NCI-H1105 (cell line): ENCODE measurements around the gene GNLY.
"Not testable (repeated sequence)": the region's sequence is repeated elsewhere in the genome, so short reads cannot be mapped to it uniquely, and the experiment has no call there.

Experiments
- DNase-seq: peaks from one replicate; lab custom pipeline; 2025; lab: John Stamatoyannopoulos, UW

Gene GNLY

GRCh38 chr2:85694052-85695025 is at the start of gene GNLY:
Gene GNLY (plus strand): TSS chr2:85694358. CDS start chr2:85694419, 61 bp downstream.
- no peak for DNase-seq

GRCh38 chr2:85644909-85645308 is 49.2 kb upstream of the GNLY start:
- DNase-seq, result no peak

DNA sequence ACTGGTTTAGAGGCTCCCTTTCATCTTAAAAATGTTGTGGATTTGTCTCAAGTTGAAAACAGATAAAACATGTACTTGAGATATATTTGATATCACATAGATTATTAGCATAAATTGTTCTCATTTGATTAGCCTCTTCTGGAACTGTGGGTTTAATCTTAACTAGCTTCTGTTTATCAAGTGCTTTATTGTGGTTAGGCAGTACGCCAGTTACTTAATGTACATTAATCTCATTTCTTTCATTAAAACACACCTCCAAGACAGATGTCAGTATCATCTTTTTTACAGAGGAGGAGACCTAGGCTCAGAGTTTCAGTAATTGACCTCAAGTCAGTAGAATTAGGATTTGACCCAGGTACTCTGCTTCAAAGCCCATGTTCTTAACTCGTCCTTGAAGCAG is 48.0 kb upstream of the GNLY start:
- no peak for DNase-seq

DNA sequence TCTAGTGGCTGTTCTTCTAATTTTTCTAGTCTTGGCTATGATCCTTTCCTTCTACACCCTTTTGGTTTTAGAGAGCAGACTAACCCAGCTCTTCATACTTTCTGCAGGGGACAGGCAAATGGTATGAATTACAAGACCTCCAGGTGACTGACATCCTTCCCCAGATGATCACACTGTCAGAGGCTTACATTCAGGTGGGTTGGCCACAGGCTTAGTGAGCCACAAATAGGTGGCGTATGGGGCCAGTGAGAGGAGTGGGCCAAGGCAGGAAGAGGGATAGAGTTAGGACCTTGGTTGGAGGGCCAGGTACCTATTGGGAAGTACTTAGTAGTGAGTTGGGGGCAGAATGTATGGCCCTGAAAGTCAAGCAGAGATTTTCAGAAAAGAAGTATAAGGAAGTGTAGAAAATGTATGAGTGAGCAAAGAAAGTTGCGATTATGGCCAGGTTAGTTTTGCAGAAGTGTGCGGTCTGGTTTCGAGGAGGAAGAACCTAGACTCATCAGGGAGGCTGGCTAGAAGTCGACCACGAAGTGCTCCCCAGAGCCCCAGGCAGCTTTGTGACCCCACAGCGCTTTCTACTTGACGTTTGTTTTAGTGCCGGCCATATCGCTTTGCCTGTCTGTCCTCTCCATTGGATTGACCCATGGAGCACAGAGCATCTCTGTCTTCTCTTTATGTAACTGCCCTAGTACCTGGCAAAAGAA is 46.2 kb upstream of the GNLY start:
- no peak for DNase-seq

DNA sequence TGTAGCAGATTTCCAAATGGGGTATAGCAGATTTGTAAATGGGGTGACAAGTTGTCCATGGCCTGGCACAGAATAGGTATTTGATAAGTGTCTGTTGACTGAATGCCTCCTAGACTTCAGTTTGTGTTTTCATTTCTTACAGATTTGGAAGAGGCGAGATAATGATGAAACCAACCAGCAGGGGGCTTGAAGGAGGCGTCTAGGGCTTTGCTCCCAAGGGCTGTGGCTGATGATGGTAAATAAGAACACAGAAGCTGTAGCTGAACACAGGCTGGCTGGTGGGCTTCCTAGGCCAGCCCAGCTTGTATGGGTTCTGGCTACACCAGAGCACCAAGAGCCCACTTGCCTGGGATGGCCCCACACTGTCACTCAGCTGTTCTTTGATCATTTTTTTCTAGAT is 45.5 kb upstream of the GNLY start:
- DNase-seq, result no peak

- DNase-seq, result no peak
Observed at GRCh38 chr2:85649201-85650190, 44.7 kb upstream of the GNLY start.

DNA sequence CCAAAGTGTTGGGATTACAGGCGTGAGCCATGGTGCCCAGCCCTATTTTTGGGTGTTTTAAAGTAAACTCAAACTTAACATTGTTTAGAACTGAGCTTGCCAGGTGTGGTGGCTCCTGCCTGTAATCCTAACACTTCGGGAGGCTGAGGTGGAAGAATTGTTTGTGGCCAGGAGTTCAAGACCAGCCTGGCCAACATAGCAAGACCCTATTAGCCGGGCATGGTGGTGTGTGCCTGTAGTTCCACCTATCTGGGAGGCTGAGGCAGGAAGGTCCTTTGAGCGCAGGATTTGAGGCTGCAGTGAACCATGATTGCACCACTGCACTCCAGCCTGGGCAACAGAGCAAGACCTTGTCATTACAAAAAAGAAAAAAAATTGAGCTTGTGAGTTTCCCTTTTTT is 43.7 kb upstream of the GNLY start:
- DNase-seq, result no peak

DNA sequence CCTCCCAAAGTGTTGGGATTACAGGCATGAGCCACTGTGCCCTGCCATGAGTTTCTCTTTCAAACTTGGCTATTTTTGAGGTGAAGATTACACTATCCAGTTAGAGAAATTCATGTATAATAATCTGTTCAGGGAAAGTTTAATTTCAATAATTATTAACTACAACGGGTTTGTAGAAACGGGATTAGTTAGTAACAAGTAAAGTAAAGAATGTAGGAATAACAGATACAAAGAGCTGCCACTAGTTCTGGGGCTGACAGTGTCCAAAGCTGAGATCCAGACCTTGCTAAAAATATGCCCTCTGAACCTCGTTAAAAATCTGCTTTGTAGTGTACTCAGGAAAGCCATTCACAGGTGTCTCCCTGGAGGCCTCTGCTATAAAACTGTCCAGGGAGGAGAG is 43.1 kb upstream of the GNLY start:
- no peak for DNase-seq

GRCh38 chr2:85652056-85652455 is 42.1 kb upstream of the GNLY start:
- no peak for DNase-seq

- no peak for DNase-seq
Observed at GRCh38 chr2:85653996-85654395, 40.2 kb upstream of the GNLY start.

- DNase-seq, result no peak
Observed at GRCh38 chr2:85655961-85656417, 38.2 kb upstream of the GNLY start.

DNA sequence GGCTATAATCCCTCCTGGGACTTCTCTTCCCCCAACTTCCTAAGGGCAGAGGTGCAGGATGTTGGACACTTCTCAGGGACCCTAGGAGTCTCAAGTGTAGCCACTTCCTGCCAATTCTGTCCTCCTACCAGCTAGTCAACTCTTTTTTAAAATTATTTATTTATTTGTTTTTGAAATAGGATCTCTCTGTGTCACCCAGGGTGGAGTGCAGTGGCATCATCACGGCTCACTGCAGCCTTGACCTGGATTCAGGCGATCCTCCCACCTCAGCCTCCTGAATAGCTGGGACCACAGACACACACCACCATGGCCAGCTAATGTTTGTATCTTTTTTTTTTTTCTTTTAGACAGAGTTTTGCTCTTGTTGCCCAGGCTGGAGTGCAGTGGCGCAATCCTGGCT is 37.7 kb upstream of the GNLY start:
- DNase-seq, result no peak

- not testable (repeated sequence) for DNase-seq
Observed at GRCh38 chr2:85657399-85657798, 36.8 kb upstream of the GNLY start.

- no peak for DNase-seq
Observed at GRCh38 chr2:85659324-85659981, 34.7 kb upstream of the GNLY start.

- not testable (repeated sequence) for DNase-seq
Observed at GRCh38 chr2:85660301-85660700, 33.9 kb upstream of the GNLY start.

GRCh38 chr2:85660725-85661124 is 33.4 kb upstream of the GNLY start:
- no peak for DNase-seq

- DNase-seq, result no peak
Observed at GRCh38 chr2:85661139-85661858, 32.9 kb upstream of the GNLY start.

- DNase-seq, result no peak
Observed at GRCh38 chr2:85662899-85663593, 31.1 kb upstream of the GNLY start.

- no peak for DNase-seq
Observed at GRCh38 chr2:85663594-85664565, 30.3 kb upstream of the GNLY start.
